K562 (cell line): ENCODE results near the gene DLL4. TPM values are rescaled to one million over a fixed set of nuclear protein-coding genes. Genes with fewer than 3 reads are reported as not detected.

Experiments
- ETV6 ChIP-seq, 3 experiments: fragments of 150-350 bp in 1 of 3; sonication (generic) in 1 of 3; formaldehyde crosslinking in 1 of 3; IDR thresholded peaks; 2 replicates each; pipeline versions ENCODE4 v1.6.1 to v1.8.0; 2014 to 2022; ENCODE audit warnings: borderline replicate concordance in 2 of 3, low read depth in 2 of 3, antibody characterized with exemption in 1 of 3, low read length in 1 of 3, mild to moderate bottlenecking in 1 of 3, missing genetic modification reagents in 1 of 3
- NELFE ChIP-seq: IDR thresholded peaks from 2 replicates; pipeline ENCODE4 v1.6.1; 2011; ENCODE audit warnings: mild to moderate bottlenecking; ENCODE audit not compliant: insufficient read depth, insufficient read length
- NFRKB ChIP-seq: fragments of 450-650 bp; IDR thresholded peaks from 2 replicates; pipeline ENCODE4 v1.6.1; 2016; ENCODE audit warnings: low read depth
- PYGO2 ChIP-seq: fragments of 450-650 bp; IDR thresholded peaks from 2 replicates; pipeline ENCODE4 v1.6.1; 2016; ENCODE audit warnings: mild to moderate bottlenecking, missing genetic modification characterization, moderate library complexity, missing compliant biosample characterization
- RBM22 ChIP-seq: fragments of 200-400 bp; formaldehyde crosslinking; IDR thresholded peaks from 2 replicates; pipeline ENCODE4 v1.6.1; 2018; ENCODE audit warnings: low read length, low read depth; ENCODE audit not compliant: poor library complexity, severe bottlenecking
- ZC3H4 ChIP-seq: sonication (generic); formaldehyde crosslinking; IDR thresholded peaks from 2 replicates; pipeline ENCODE4 v1.9.0; 2021; ENCODE audit warnings: missing genetic modification reagents, borderline replicate concordance
- polyA plus RNA-seq, 8 experiments: library from polyadenylated mRNA; depleted of rRNA in 4 of 8; stranded (reverse) in 5 of 8; unstranded in 3 of 8; fragments of >200 nt; fragmentation: Nextera tagmentation in 2 of 8; fragmentation: Illumina TruSeq in 1 of 8; extraction: Ambion mirVana in 2 of 8; extraction: Trizol in 1 of 8; gene quantifications; 2 replicates each; pipeline versions ENCODE4 v1.2.1 to v1.2.3, GENCODE V29; 2011 to 2014; ENCODE audit warnings: inconsistent platforms in 1 of 8, missing spikeins in 1 of 8
- total RNA-seq, 7 experiments: library from RNA; depleted of rRNA in 6 of 7; stranded (reverse); fragments of >200 nt in 6 of 7; fragmentation: Illumina TruSeq in 2 of 7; extraction: Trizol in 2 of 7; gene quantifications; 2 replicates each; pipeline versions ENCODE4 v1.2.1 to v1.2.3, GENCODE V29; 2011 to 2021; ENCODE audit warnings: low replicate concordance in 1 of 7
- TF ChIP-seq, protein P1 (sequence below): sonication (generic); formaldehyde crosslinking; IDR thresholded peaks from 2 replicates; pipeline ENCODE4 v1.8.0; 2023; ENCODE audit warnings: missing genetic modification reagents, mild to moderate bottlenecking, borderline replicate concordance
- TF ChIP-seq, protein P2 (sequence below): fragments of 450-650 bp; IDR thresholded peaks from 2 replicates; pipeline ENCODE4 v1.6.1; 2016
- TF ChIP-seq, protein P3 (sequence below): sonication (generic); formaldehyde crosslinking; IDR thresholded peaks from 2 replicates; pipeline ENCODE4 v1.8.0; 2022; ENCODE audit warnings: mild to moderate bottlenecking, missing genetic modification reagents

DLL4 gene
- total and polyA plus RNA-seq, 9 of the 15 experiments (the other 6 are each of a cell fraction or from before 2014, with no cell fraction given): 0.04 to 1.1 (median 0.41) TPM; not detected in 1

DNA sequence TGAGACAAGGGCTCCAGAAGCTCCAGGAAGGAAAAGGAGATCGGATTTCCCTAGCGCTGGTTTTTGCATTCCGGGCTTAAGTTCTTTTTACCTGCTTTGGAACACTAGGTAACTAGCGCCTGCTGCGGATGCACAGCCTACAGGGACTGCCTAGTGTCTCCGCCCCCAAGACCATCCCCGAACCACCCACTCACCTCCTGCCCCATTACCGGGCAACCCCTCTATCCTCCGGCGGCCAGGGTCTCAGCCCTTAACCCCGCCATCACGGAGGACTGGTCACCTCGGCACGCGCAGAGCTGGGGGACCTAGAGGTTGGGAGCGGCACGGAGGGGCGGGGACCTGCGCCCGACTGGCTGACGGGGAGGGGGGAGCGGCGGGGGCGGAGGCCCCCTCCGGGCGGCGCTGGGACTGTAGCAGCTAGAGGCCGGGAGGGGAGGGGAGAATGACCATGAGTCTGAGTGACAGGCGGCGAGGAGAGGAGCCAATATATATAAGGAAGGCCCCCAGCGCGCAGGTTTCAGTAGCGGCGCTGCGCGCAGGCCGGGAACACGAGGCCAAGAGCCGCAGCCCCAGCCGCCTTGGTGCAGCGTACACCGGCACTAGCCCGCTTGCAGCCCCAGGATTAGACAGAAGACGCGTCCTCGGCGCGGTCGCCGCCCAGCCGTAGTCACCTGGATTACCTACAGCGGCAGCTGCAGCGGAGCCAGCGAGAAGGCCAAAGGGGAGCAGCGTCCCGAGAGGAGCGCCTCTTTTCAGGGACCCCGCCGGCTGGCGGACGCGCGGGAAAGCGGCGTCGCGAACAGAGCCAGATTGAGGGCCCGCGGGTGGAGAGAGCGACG is at the start of gene DLL4 (continued):
- TF ChIP-seq, protein P1, sequence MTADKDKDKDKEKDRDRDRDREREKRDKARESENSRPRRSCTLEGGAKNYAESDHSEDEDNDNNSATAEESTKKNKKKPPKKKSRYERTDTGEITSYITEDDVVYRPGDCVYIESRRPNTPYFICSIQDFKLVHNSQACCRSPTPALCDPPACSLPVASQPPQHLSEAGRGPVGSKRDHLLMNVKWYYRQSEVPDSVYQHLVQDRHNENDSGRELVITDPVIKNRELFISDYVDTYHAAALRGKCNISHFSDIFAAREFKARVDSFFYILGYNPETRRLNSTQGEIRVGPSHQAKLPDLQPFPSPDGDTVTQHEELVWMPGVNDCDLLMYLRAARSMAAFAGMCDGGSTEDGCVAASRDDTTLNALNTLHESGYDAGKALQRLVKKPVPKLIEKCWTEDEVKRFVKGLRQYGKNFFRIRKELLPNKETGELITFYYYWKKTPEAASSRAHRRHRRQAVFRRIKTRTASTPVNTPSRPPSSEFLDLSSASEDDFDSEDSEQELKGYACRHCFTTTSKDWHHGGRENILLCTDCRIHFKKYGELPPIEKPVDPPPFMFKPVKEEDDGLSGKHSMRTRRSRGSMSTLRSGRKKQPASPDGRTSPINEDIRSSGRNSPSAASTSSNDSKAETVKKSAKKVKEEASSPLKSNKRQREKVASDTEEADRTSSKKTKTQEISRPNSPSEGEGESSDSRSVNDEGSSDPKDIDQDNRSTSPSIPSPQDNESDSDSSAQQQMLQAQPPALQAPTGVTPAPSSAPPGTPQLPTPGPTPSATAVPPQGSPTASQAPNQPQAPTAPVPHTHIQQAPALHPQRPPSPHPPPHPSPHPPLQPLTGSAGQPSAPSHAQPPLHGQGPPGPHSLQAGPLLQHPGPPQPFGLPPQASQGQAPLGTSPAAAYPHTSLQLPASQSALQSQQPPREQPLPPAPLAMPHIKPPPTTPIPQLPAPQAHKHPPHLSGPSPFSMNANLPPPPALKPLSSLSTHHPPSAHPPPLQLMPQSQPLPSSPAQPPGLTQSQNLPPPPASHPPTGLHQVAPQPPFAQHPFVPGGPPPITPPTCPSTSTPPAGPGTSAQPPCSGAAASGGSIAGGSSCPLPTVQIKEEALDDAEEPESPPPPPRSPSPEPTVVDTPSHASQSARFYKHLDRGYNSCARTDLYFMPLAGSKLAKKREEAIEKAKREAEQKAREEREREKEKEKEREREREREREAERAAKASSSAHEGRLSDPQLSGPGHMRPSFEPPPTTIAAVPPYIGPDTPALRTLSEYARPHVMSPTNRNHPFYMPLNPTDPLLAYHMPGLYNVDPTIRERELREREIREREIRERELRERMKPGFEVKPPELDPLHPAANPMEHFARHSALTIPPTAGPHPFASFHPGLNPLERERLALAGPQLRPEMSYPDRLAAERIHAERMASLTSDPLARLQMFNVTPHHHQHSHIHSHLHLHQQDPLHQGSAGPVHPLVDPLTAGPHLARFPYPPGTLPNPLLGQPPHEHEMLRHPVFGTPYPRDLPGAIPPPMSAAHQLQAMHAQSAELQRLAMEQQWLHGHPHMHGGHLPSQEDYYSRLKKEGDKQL (CRISPR knock-in tag): peak; percentile 89; the same call in 1 of the 2 replicates
- TF ChIP-seq, protein P2, sequence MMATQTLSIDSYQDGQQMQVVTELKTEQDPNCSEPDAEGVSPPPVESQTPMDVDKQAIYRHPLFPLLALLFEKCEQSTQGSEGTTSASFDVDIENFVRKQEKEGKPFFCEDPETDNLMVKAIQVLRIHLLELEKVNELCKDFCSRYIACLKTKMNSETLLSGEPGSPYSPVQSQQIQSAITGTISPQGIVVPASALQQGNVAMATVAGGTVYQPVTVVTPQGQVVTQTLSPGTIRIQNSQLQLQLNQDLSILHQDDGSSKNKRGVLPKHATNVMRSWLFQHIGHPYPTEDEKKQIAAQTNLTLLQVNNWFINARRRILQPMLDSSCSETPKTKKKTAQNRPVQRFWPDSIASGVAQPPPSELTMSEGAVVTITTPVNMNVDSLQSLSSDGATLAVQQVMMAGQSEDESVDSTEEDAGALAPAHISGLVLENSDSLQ: peak; percentile 98
- TF ChIP-seq RBM22 (peak; percentile 40), ETV6 (IDR thresholded peaks at IDR 0.05; ENCODE audit: borderline replicate concordance in 1 of 2, low read depth in 2 of 2, low read length in 1 of 2) (no peak), ETV6 (CRISPR knock-in tag; IDR thresholded peaks at IDR 0.05; ENCODE audit: borderline replicate concordance) (peak; percentile 92; the same call in 1 of the 2 replicates), NFRKB (no peak), NELFE (peak; percentile 28), ZC3H4 (CRISPR knock-in tag) (no peak), PYGO2 (tag) (no peak)
- TF ChIP-seq, protein P3, sequence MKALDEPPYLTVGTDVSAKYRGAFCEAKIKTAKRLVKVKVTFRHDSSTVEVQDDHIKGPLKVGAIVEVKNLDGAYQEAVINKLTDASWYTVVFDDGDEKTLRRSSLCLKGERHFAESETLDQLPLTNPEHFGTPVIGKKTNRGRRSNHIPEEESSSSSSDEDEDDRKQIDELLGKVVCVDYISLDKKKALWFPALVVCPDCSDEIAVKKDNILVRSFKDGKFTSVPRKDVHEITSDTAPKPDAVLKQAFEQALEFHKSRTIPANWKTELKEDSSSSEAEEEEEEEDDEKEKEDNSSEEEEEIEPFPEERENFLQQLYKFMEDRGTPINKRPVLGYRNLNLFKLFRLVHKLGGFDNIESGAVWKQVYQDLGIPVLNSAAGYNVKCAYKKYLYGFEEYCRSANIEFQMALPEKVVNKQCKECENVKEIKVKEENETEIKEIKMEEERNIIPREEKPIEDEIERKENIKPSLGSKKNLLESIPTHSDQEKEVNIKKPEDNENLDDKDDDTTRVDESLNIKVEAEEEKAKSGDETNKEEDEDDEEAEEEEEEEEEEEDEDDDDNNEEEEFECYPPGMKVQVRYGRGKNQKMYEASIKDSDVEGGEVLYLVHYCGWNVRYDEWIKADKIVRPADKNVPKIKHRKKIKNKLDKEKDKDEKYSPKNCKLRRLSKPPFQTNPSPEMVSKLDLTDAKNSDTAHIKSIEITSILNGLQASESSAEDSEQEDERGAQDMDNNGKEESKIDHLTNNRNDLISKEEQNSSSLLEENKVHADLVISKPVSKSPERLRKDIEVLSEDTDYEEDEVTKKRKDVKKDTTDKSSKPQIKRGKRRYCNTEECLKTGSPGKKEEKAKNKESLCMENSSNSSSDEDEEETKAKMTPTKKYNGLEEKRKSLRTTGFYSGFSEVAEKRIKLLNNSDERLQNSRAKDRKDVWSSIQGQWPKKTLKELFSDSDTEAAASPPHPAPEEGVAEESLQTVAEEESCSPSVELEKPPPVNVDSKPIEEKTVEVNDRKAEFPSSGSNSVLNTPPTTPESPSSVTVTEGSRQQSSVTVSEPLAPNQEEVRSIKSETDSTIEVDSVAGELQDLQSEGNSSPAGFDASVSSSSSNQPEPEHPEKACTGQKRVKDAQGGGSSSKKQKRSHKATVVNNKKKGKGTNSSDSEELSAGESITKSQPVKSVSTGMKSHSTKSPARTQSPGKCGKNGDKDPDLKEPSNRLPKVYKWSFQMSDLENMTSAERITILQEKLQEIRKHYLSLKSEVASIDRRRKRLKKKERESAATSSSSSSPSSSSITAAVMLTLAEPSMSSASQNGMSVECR (CRISPR knock-in tag): peak; percentile 90
